Right renal pelvis (tissue), 4 donors: ENCODE measurements around the gene OR5C1. TPM values are rescaled to one million over a fixed set of nuclear protein-coding genes. Genes with fewer than 3 reads are reported as not detected.

Experiments
- DNase-seq, 4 donors: peaks; one replicate each; pipeline ENCODE4 v3.0.0-alpha.2; 2013; ENCODE audit warnings: low read depth in 4 of 4, low spot score in 3 of 4, missing footprints in 1 of 4
- polyA plus RNA-seq, 4 donors: library from polyadenylated mRNA; unstranded; fragments of 120-200 nt; gene quantifications; one replicate each; pipeline ENCODE4 v1.2.1, GENCODE V29; 2013; ENCODE audit not compliant: insufficient read length in 4 of 4

OR5C1 gene
- polyA plus RNA-seq, result under 1 TPM in 1 of 4 donors, not detected in 3; 0.05 TPM

- no peak for DNase-seq
Measured at GRCh38 chr9:122788831-122789230, at the start of gene OR5C1. OR5C1 (plus strand) TSS chr9:122788933; CDS start chr9:122788933, 0 bp downstream.

- no peak for DNase-seq
Measured at GRCh38 chr9:122742003-122742402, 46.7 kb upstream of the OR5C1 start, which contains the start of gene OR1L6. OR1L6 (plus strand) TSS chr9:122742303; CDS start chr9:122749848, 7,545 bp downstream.

GRCh38 chr9:122754825-122755224 lies 33.9 kb upstream of the OR5C1 start:
- no peak for DNase-seq

- DNase-seq, result no peak
Measured at GRCh38 chr9:122767817-122768216, 20.9 kb upstream of the OR5C1 start.

- DNase-seq, result no peak
Measured at GRCh38 chr9:122777052-122777451, 11.7 kb upstream of the OR5C1 start.

- DNase-seq, result no peak
Measured at GRCh38 chr9:122777935-122778627, 10.7 kb upstream of the OR5C1 start.

GRCh38 chr9:122779181-122779580 lies 9.6 kb upstream of the OR5C1 start:
- DNase-seq, result no peak

GRCh38 chr9:122780026-122780425 lies 8.7 kb upstream of the OR5C1 start:
- no peak for DNase-seq

- DNase-seq, result no peak
Measured at GRCh38 chr9:122781671-122782070, 7.1 kb upstream of the OR5C1 start.

GRCh38 chr9:122785269-122785668 lies 3.5 kb upstream of the OR5C1 start:
- DNase-seq, result no peak

- DNase-seq, result no peak
Measured at GRCh38 chr9:122786338-122786737, 2.4 kb upstream of the OR5C1 start.

GRCh38 chr9:122789256-122790046 lies 718 bp downstream of the OR5C1 start:
- no peak for DNase-seq

GRCh38 chr9:122791872-122792669 lies 3.3 kb downstream of the OR5C1 start:
- no peak for DNase-seq

GRCh38 chr9:122797316-122798063 lies 8.8 kb downstream of the OR5C1 start:
- no peak for DNase-seq

- no peak for DNase-seq
Measured at GRCh38 chr9:122800066-122801060, 11.6 kb downstream of the OR5C1 start, which contains the start of gene OR1K1. OR1K1 (plus strand) TSS chr9:122800123; CDS start chr9:122800123, 0 bp downstream.

GRCh38 chr9:122806661-122807060 lies 17.9 kb downstream of the OR5C1 start:
- DNase-seq, result no peak

- no peak for DNase-seq
Measured at GRCh38 chr9:122807271-122807900, 18.7 kb downstream of the OR5C1 start.

- no peak for DNase-seq
Measured at GRCh38 chr9:122808141-122808540, 19.4 kb downstream of the OR5C1 start.
